ENCODE results near the gene CGB1. TPM values are rescaled to one million over a fixed set of nuclear protein-coding genes. Genes with fewer than 3 reads are reported as not detected.

CGB1 gene
- total RNA-seq, 1 experiment from 2014 or later, result not detected

DNA sequence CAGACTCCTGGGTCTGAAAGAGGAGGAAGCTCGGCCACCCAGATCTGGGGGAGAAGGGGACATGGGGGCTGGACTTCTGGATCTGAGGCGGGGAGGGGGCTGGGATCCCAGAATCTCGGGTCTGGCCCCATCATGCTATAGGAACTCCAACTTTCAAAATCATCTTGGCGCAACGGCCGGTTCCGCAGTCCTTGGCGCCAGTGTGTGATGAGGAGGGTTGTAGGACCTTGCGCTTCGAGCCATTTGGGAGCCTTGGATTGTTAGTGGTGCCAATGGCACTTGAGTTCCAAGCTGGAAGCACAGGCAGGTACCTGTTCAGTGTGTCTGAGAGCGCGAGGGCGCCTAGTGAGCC lies 42.7 kb downstream of the CGB1 start:
- intact Hi-C loops (cut with micrococcal nuclease; ENCODE audit: unreplicated experiment), result loop anchor here (10.0 kb wide), 1 partner anchor 231 kb away; no protein-coding TSS in a partner anchor
- Mint-ChIP-seq H3K9me3 (ENCODE audit: low read depth, unreplicated experiment) (no peaks in the 10 kb centered on the region), H3K4me1 (ENCODE audit: low read depth, unreplicated experiment) (peaks cover 44% of the 10 kb centered on the region), H3K27ac (ENCODE audit: unreplicated experiment) (peak overlapping the region; percentile 94), H3K27me3 (ENCODE audit: unreplicated experiment) (no peaks in the 10 kb centered on the region), H3K36me3 (ENCODE audit: insufficient read depth, unreplicated experiment) (peaks cover 66% of the 10 kb centered on the region), H3K4me3 (ENCODE audit: low read depth, unreplicated experiment) (peak overlapping the region; percentile 92)
- no peak for DNase-seq
- no peak for TF ChIP-seq CTCF (IDR thresholded peaks at IDR 0.05; ENCODE audit: unreplicated experiment)
- BruUV-seq (replicated peaks), result no TSS peak
- CTCF ChIA-PET, result interaction anchor here (0.5 to 2.3 kb wide), 23 partner anchors 11 to 678 kb away, joined by 3 to 16 read pairs (median 6); partner anchors contain the start of genes CGB7, FUT2, LIN7B and NTF4

DNA sequence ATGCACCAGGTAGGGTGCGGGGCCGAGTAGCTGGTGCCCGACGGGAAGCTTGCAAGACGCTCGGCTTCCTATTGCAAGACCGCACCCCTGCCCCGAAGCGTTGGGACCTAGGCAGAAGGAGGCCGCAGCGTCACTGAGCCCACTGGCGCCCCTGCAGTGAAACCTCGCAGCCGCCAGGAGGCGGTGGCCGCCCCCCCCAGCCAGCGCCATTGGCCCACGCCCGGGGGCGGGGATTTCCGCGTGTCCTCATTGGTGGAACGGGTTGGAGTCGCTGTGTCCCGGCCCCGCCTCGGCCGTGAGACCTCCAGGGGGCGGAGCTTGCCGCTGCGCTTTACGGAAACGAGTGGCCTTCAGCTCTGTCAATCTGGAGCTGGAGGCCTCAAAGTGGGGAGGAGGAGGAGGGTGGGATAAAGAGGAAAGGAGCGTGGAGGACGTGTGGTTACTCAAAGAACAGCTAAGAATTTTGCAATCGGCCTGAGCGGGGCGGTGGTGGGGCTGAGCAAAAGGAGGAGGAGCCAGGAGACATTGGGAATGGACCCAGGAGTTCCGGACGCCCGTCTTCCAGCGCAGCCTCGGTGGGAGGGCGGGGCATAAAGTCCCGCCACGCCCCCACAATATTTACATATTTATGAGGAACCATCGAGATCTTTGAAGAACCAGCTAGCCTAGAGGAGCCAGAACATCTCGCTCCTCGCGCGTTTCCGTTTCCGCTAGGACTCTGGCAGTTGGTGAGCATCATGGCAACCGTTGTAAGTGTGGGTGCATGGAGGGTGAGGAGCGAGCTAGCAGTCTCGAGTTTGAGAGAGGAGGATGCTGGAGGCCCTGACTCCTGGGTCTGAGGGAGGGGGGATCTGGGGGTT lies 43.3 kb downstream of the CGB1 start, which contains the start of the genes GYS1 and RUVBL2:
GYS1 (minus strand) TSS at position 135 of the 860 bp plus-strand sequence. CDS start 197 bp downstream, outside the sequence.
RUVBL2 (plus strand) TSS at position 713 of the 860 bp plus-strand sequence; CDS start at position 738, 25 bp downstream.
- BruUV-seq (replicated peaks), result no TSS peak

DNA sequence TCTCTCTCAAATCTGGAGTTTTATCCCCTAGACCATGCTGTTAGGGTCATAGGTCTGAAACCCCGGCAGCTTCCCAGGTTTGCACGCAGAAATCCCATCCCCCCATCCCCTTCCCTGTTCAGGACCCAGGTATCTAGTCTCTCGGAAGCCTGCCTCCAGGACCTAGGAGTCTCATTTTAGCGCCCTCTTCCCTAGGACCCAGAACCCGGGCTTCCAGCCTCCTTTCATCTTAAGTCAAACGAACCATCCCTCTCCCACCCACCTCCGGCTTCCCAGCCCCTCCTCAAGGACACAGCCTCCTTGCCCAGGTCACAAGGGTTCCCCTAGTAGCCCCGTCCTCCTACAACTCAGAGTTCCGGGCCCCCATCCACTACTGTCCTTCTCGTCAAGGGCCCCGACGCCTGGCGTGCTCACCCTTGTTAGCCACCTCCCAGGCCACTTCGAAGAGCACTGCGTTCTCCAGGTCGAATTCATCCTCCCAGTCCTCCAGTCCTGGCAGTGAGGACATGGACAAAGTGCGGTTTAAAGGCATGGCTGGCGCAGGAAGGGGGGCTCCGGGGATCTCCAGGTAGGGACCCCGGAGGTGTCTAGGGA lies 44.0 kb downstream of the CGB1 start:
- peak overlapping the region; percentile 92 for H3K4me3 Mint-ChIP-seq (ENCODE audit: low read depth, unreplicated experiment)
- H3K36me3 Mint-ChIP-seq (ENCODE audit: insufficient read depth, unreplicated experiment), result peaks cover 60% of the 10 kb centered on the region
- peak overlapping the region; percentile 94 for H3K27ac Mint-ChIP-seq (ENCODE audit: unreplicated experiment)
- no peak for TF ChIP-seq CTCF (IDR thresholded peaks at IDR 0.05; ENCODE audit: unreplicated experiment)
- H3K9me3 Mint-ChIP-seq (ENCODE audit: low read depth, unreplicated experiment), result no peaks in the 10 kb centered on the region
- no peak for DNase-seq
- intact Hi-C loops (cut with micrococcal nuclease; ENCODE audit: unreplicated experiment), result loop anchor here (10.0 kb wide), 1 partner anchor 232 kb away; no protein-coding TSS in a partner anchor
- CTCF ChIA-PET, result interaction anchor here (0.5 to 2.3 kb wide), 19 partner anchors 11 to 742 kb away, joined by 3 to 16 read pairs (median 6); partner anchors contain the start of genes BAX, CA11, LIN7B and NTF4
- TSS peak; percentile 58 for BruUV-seq (replicated peaks)
- H3K4me1 Mint-ChIP-seq (ENCODE audit: low read depth, unreplicated experiment), result peaks cover 39% of the 10 kb centered on the region
- H3K27me3 Mint-ChIP-seq (ENCODE audit: unreplicated experiment), result no peaks in the 10 kb centered on the region

More for the DNA sequence above, 43.3 kb downstream of the CGB1 start, which contains the start of the genes GYS1 and RUVBL2:
- peak; percentile 98 for TF ChIP-seq CTCF (IDR thresholded peaks at IDR 0.05; ENCODE audit: unreplicated experiment)
- peak; percentile 100 for DNase-seq
- Mint-ChIP-seq H3K4me3 (ENCODE audit: low read depth, unreplicated experiment) (peak within 1 kb of the TSS; percentile 92), H3K4me1 (ENCODE audit: low read depth, unreplicated experiment) (peaks cover 44% of the 10 kb centered on the region), H3K27me3 (ENCODE audit: unreplicated experiment) (no peaks in the 10 kb centered on the region), H3K36me3 (ENCODE audit: insufficient read depth, unreplicated experiment) (peaks cover 61% of the 10 kb centered on the region), H3K9me3 (ENCODE audit: low read depth, unreplicated experiment) (no peaks in the 10 kb centered on the region), H3K27ac (ENCODE audit: unreplicated experiment) (peak within 1 kb of the TSS; percentile 94)
- CTCF ChIA-PET, result interaction anchor here (0.5 to 2.3 kb wide), 32 partner anchors 10 to 876 kb away, joined by 3 to 16 read pairs (median 4); partner anchors contain the start of genes BAX, CA11, CGB7 and FUT2
- intact Hi-C loops (cut with micrococcal nuclease; ENCODE audit: unreplicated experiment), result loop anchor here (10.0 kb wide), 1 partner anchor 231 kb away; no protein-coding TSS in a partner anchor

Measured in Calu3 (cell line).